ENCODE data around the gene FERD3L. TPM values are rescaled to one million over a fixed set of nuclear protein-coding genes. Genes with fewer than 3 reads are reported as not detected.

The FERD3L gene
- polyA plus RNA-seq, 1 donor = not detected

GRCh38 chr7:19117091-19117869, 27.9 kb downstream of the FERD3L start, which contains the start of gene TWIST1:
Gene TWIST1 (minus strand): TSS chr7:19117636. CDS start chr7:19117321, 315 bp downstream.
- H3K9me3 ChIP-seq (ENCODE audit: control insufficient read depth, low read depth, low read length) = peaks cover 6% of the 10 kb centered on the region
- H3K36me3 ChIP-seq (ENCODE audit: control insufficient read depth, insufficient read depth, low read length) = no peaks in the 10 kb centered on the region
- peak in 1 of 2 donors; percentile 27 for DNase-seq
- H3K27ac ChIP-seq (ENCODE audit: low read length) = no peak within 1 kb of the TSS
- H3K4me1 ChIP-seq (ENCODE audit: control insufficient read depth, insufficient read depth, low read length) = no peaks in the 10 kb centered on the region
- peaks cover 76% of the 10 kb centered on the region for H3K27me3 ChIP-seq (ENCODE audit: control insufficient read depth, insufficient read depth, low read length)
- peak within 1 kb of the TSS; percentile 45 for H3K4me3 ChIP-seq (ENCODE audit: low read length)
- no CpG with 5 or more reads among the region's 91 CpGs for WGBS (ENCODE audit: insufficient coverage, low lambda C conversion rate)

- DNase-seq = peak in 1 of 2 donors; percentile 36
- Histone ChIP-seq H3K4me1 (ENCODE audit: control insufficient read depth, insufficient read depth, low read length) (no peaks in the 10 kb centered on the region), H3K9me3 (ENCODE audit: control insufficient read depth, low read depth, low read length) (peaks cover 7% of the 10 kb centered on the region), H3K4me3 (ENCODE audit: low read length) (peak overlapping the region; percentile 45), H3K36me3 (ENCODE audit: control insufficient read depth, insufficient read depth, low read length) (no peaks in the 10 kb centered on the region), H3K27me3 (ENCODE audit: control insufficient read depth, insufficient read depth, low read length) (peaks cover 79% of the 10 kb centered on the region), H3K27ac (ENCODE audit: low read length) (no peak overlapping the region)
- 0% methylated on average over 1 of the region's 70 CpGs for WGBS (ENCODE audit: insufficient coverage, low lambda C conversion rate)
These were observed 28.8 kb downstream of the FERD3L start for GRCh38 chr7:19116121-19117090.

DNA sequence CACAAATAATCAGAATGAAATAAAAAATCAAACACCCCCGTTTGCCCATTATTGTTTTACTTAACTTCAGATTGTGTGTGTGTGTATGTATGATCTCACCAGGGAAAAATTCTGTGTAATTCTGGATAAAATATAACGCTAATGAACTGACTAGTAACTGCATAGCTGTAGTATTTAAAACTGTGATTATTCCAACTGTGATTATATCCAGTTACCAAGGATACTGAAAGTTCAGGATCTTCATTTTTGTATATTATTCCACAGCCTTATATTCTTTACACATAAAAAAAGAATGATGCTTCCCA, 30.7 kb downstream of the FERD3L start:
- H3K4me1 ChIP-seq (ENCODE audit: control insufficient read depth, insufficient read depth, low read length) = no peaks in the 10 kb centered on the region
- DNase-seq = no peak
- WGBS (ENCODE audit: insufficient coverage, low lambda C conversion rate) = no CpG with 5 or more reads among the region's 2 CpGs
- peaks cover 7% of the 10 kb centered on the region for H3K9me3 ChIP-seq (ENCODE audit: control insufficient read depth, low read depth, low read length)
- no peak overlapping the region for H3K27ac ChIP-seq (ENCODE audit: low read length)
- no peak overlapping the region for H3K4me3 ChIP-seq (ENCODE audit: low read length)
- H3K27me3 ChIP-seq (ENCODE audit: control insufficient read depth, insufficient read depth, low read length) = peaks cover 80% of the 10 kb centered on the region
- no peaks in the 10 kb centered on the region for H3K36me3 ChIP-seq (ENCODE audit: control insufficient read depth, insufficient read depth, low read length)

DNA sequence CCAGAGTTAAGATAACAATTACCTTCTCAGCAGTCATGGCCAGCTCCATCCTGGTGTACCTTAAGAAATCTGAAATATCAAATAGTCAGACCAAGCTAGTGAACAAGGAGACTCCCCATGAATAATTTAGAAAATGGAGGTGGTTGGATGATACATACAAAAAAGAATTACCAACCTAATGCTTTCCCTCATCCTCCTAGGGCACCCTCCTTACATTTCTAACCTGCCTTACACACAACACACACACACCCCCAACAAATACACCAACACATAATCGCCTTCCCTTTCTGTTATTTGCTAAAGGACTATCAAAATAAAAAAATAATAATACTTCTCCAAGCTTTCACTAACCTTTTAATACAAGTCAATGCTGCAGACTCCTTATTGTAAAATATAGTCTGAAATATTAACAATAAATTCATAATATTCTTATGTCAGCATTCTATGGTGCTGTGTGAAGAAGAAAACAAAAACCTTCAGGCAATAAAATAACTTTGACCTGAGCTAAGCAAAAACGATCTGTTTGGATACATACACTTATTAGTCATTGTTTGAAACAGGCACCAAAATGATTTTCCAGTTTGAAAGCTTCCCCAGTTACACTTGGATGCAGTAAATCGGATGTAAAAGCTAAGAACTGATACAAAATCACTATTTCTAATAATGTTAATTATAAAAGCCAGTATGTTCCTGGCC, 31.2 kb downstream of the FERD3L start:
- DNase-seq = no peak
- Histone ChIP-seq H3K27me3 (ENCODE audit: control insufficient read depth, insufficient read depth, low read length) (peaks cover 80% of the 10 kb centered on the region), H3K36me3 (ENCODE audit: control insufficient read depth, insufficient read depth, low read length) (no peaks in the 10 kb centered on the region), H3K9me3 (ENCODE audit: control insufficient read depth, low read depth, low read length) (peaks cover 6% of the 10 kb centered on the region), H3K4me3 (ENCODE audit: low read length) (no peak overlapping the region), H3K27ac (ENCODE audit: low read length) (no peak overlapping the region), H3K4me1 (ENCODE audit: control insufficient read depth, insufficient read depth, low read length) (no peaks in the 10 kb centered on the region)
- 20% methylated on average over 2 of the region's 3 CpGs for WGBS (ENCODE audit: insufficient coverage, low lambda C conversion rate)

DNA sequence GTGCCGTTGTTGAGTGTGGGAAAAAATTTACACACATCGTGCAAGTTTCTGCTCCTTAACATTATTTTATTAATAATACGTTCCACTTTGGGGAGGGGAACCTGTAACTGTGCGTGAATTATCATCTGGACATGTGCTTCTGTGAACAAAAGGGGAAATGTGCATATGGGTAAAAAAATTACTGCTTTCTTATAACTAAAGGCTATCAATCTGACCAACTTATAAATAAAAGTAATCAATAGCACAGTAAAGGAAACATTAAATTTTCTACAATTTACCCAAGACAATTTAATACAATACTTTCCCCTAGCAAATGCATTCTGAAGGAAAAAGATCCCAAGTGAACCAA, 32.2 kb downstream of the FERD3L start:
- H3K27ac ChIP-seq (ENCODE audit: low read length) = no peak overlapping the region
- H3K4me3 ChIP-seq (ENCODE audit: low read length) = no peak overlapping the region
- WGBS (ENCODE audit: insufficient coverage, low lambda C conversion rate) = 8% methylated on average over 2 of the region's 4 CpGs

GRCh38 chr7:19112274-19113001, 32.8 kb downstream of the FERD3L start:
- Histone ChIP-seq H3K9me3 (ENCODE audit: control insufficient read depth, low read depth, low read length) (peaks cover 4% of the 10 kb centered on the region), H3K27ac (ENCODE audit: low read length) (no peak overlapping the region), H3K36me3 (ENCODE audit: control insufficient read depth, insufficient read depth, low read length) (no peaks in the 10 kb centered on the region), H3K4me1 (ENCODE audit: control insufficient read depth, insufficient read depth, low read length) (no peaks in the 10 kb centered on the region), H3K27me3 (ENCODE audit: control insufficient read depth, insufficient read depth, low read length) (peaks cover 80% of the 10 kb centered on the region), H3K4me3 (ENCODE audit: low read length) (no peak overlapping the region)
- WGBS (ENCODE audit: insufficient coverage, low lambda C conversion rate) = no CpG with 5 or more reads among the region's 42 CpGs
- DNase-seq = no peak

More for the DNA sequence above, 32.2 kb downstream of the FERD3L start:
- DNase-seq = no peak
- peaks cover 4% of the 10 kb centered on the region for H3K9me3 ChIP-seq (ENCODE audit: control insufficient read depth, low read depth, low read length)
- H3K36me3 ChIP-seq (ENCODE audit: control insufficient read depth, insufficient read depth, low read length) = no peaks in the 10 kb centered on the region
- peaks cover 80% of the 10 kb centered on the region for H3K27me3 ChIP-seq (ENCODE audit: control insufficient read depth, insufficient read depth, low read length)
- H3K4me1 ChIP-seq (ENCODE audit: control insufficient read depth, insufficient read depth, low read length) = no peaks in the 10 kb centered on the region

- DNase-seq = no peak
- WGBS (ENCODE audit: insufficient coverage, low lambda C conversion rate) = 7% methylated on average over 3 of the region's 15 CpGs
- Histone ChIP-seq H3K36me3 (ENCODE audit: control insufficient read depth, insufficient read depth, low read length) (no peaks in the 10 kb centered on the region), H3K9me3 (ENCODE audit: control insufficient read depth, low read depth, low read length) (peaks cover 4% of the 10 kb centered on the region), H3K27ac (ENCODE audit: low read length) (no peak overlapping the region), H3K4me1 (ENCODE audit: control insufficient read depth, insufficient read depth, low read length) (no peaks in the 10 kb centered on the region), H3K4me3 (ENCODE audit: low read length) (no peak overlapping the region), H3K27me3 (ENCODE audit: control insufficient read depth, insufficient read depth, low read length) (peaks cover 85% of the 10 kb centered on the region)
These were observed 33.5 kb downstream of the FERD3L start for GRCh38 chr7:19111474-19112273.

- H3K9me3 ChIP-seq (ENCODE audit: control insufficient read depth, low read depth, low read length) = peaks cover 8% of the 10 kb centered on the region
- H3K4me3 ChIP-seq (ENCODE audit: low read length) = no peak overlapping the region
- no peak for DNase-seq
- H3K36me3 ChIP-seq (ENCODE audit: control insufficient read depth, insufficient read depth, low read length) = no peaks in the 10 kb centered on the region
- no CpG with 5 or more reads among the region's 6 CpGs for WGBS (ENCODE audit: insufficient coverage, low lambda C conversion rate)
- no peaks in the 10 kb centered on the region for H3K4me1 ChIP-seq (ENCODE audit: control insufficient read depth, insufficient read depth, low read length)
- H3K27ac ChIP-seq (ENCODE audit: low read length) = no peak overlapping the region
- H3K27me3 ChIP-seq (ENCODE audit: control insufficient read depth, insufficient read depth, low read length) = peaks cover 85% of the 10 kb centered on the region
These were observed 34.4 kb downstream of the FERD3L start for GRCh38 chr7:19110776-19111175.

GRCh38 chr7:19110026-19110730, 35.0 kb downstream of the FERD3L start:
- no peak for DNase-seq
- 6% methylated on average over 2 of the region's 11 CpGs for WGBS (ENCODE audit: insufficient coverage, low lambda C conversion rate)
- Histone ChIP-seq H3K9me3 (ENCODE audit: control insufficient read depth, low read depth, low read length) (peaks cover 8% of the 10 kb centered on the region), H3K36me3 (ENCODE audit: control insufficient read depth, insufficient read depth, low read length) (no peaks in the 10 kb centered on the region), H3K4me3 (ENCODE audit: low read length) (no peak overlapping the region), H3K27ac (ENCODE audit: low read length) (no peak overlapping the region), H3K27me3 (ENCODE audit: control insufficient read depth, insufficient read depth, low read length) (peaks cover 83% of the 10 kb centered on the region), H3K4me1 (ENCODE audit: control insufficient read depth, insufficient read depth, low read length) (no peaks in the 10 kb centered on the region)

Measured in large intestine (tissue), 3 donors.